GM10847 (cell line): ENCODE data around the gene CYP26C1.

ENCODE experiments used
- POLR2A ChIP-seq: IDR thresholded peaks from 2 replicates; pipeline ENCODE4 v1.6.1; 2011; ENCODE audit not compliant: insufficient read length; ENCODE audit errors: extremely low read depth

Gene CYP26C1

DNA sequence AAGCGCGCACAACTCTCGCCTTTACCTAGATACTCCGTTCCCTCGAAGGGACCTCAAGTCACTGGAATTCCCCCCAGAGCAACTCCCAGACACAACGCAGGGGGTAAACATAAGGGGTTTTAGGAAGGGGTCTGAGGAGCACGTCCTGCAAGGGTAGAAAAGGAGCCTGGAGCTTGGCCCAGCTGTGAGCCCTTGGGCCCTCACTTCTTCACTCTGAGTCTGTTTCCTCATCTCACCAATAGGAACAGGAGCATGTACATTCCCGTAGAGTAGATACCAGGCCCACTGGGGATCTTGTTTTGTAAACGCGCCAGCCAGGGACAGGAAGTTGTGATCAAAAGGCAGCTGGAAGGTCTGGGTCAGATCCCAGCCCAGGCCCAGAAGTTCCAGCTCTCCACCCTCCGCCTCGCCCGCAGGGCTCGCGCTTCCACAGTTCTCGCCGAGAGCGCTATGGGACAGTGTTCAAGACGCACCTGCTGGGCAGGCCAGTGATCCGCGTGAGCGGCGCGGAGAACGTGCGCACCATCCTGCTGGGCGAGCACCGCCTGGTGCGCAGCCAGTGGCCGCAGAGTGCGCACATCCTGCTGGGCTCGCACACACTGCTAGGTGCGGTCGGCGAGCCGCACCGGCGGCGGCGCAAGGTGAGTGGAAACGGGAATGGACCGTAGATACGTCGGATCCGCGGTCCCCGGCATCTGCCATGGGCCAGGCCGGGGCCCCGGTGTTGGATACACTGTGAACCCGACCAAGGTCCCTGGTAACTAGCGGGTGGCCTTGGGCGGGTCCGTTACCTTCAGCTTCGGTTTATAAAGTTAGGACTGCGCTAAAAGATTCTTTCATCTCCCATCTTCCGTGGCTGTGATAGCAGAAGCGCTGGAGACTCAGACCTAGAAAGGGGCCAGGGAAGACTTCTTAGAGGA, 1.3 kb downstream of the CYP26C1 start:
- no peak for TF ChIP-seq POLR2A

DNA sequence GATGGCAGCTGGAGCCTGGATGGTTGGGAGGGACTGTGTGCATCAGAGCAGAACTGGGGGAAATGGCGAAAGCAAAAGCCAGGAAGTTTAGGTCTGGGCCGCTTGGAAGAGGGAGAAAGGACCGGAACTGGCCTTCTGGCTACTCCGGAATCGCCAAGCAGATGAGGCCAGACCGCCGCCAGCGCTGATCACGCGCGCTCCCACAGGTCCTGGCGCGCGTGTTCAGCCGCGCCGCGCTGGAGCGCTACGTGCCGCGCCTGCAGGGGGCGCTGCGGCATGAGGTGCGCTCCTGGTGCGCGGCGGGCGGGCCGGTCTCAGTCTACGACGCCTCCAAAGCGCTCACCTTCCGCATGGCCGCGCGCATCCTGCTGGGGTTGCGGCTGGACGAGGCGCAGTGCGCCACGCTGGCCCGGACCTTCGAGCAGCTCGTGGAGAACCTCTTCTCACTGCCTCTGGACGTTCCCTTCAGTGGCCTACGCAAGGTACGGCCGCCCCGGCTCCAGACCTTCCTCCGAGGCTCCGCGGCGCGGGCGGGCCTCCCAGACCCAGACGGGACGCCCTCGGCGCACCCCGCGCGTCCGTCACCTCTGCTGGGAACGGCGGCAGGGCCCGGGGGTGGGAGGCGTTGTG, 2.0 kb downstream of the CYP26C1 start:
- TF ChIP-seq POLR2A, result no peak

DNA sequence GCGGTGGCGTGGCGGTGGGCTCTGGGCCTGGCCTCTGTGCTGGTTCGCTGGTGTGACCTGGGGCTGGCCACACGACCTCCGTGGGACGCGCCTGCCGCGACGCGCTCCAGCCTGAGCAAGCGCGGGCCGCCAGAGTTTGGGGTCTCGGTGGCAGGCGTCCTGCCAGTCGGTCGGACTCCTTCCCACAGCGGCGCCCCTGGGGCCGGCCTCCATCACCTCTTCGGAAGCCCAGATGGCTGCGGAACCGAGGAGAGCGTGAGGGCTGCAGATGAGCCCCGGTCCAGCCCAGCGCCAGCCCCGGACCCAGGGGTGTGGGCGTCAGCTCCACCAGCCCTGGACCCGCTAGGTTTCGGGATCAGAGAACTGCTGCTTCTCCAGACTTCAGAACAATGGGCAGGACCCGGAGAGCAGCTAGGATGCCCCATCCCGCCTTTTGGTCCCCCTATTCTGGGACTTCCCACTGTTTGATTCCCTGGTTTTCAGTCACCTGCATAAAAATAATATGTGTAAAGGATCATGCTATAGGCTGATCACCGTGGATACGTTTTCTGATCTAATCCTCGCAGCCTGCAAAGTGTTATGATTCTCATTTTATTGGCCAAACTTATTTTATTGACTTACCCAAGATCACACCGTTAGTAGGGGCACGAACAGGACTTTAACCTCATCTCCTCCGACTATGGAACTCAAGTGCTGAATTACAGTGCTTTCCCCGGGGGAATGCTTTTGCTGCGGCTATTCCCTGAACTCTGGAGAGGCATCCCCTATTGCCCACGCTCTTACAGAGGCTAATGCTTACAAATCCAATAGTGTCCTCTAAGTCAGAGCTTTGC, 2.8 kb downstream of the CYP26C1 start:
- TF ChIP-seq POLR2A, result no peak

DNA sequence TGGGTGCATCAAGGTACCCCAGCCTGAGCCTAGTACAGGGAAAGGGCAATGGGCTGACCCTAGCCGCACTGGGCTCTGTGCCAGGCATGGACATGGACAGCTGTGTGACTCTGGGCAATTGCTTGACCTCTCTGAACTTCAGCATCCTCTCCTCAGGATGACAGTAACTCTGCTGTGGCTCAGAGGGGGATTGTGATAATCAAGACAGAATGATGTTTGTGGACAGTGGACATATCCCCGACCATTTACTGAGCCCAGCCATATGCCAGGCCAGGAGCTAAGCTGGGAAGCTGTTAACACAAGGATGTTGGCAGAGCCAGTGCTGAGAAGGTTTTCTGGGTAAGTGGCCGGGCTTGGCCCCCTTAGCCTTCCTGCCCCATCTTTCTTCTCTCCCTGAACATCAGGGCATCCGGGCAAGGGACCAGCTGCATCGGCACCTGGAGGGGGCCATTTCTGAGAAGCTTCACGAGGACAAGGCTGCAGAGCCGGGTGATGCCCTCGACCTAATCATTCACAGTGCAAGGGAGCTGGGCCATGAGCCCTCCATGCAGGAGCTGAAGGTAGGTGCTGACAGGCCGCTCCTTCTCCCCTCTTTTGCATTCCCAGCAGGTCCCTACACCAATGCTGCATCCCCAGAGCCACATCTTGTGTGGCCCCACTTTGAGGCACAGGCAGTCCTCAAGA, 3.5 kb downstream of the CYP26C1 start:
- no peak for TF ChIP-seq POLR2A

DNA sequence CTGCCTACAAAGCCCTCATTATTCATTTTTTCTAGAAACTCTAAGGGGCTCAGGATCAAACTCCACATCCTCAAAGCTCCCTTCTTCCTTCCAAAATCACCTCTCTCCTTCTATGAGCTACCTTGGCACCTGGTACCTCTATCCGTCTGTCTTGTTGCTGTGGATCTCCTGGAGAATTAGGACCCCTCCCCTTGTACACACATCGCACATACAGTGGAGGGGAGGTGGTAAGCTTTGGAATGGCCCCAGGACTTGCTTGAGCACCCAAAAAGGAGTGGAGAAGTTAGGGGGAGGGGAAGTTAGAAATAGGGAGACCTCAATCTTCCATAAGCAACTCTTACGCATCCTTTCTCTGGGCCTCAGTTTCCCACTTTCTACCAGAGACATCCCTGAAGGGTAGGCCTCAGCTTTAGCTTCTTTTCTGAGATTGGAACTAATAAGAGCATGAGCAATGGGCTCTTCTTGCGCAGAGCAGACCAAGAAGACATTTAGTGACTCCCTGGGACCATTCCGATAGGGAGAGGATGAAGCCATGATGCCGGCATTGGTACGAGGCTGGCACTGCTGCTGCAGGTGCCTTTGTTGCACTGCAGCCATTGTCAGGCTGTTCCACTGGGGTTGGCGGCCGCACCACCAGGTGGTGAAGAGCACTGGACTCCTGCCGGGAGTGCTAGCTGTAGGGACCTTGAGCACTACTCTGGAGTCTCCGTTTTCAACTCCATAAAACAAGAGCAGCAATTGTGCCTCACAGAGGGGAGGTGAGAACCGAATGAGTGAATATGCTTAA, 4.5 kb downstream of the CYP26C1 start:
- no peak for TF ChIP-seq POLR2A

DNA sequence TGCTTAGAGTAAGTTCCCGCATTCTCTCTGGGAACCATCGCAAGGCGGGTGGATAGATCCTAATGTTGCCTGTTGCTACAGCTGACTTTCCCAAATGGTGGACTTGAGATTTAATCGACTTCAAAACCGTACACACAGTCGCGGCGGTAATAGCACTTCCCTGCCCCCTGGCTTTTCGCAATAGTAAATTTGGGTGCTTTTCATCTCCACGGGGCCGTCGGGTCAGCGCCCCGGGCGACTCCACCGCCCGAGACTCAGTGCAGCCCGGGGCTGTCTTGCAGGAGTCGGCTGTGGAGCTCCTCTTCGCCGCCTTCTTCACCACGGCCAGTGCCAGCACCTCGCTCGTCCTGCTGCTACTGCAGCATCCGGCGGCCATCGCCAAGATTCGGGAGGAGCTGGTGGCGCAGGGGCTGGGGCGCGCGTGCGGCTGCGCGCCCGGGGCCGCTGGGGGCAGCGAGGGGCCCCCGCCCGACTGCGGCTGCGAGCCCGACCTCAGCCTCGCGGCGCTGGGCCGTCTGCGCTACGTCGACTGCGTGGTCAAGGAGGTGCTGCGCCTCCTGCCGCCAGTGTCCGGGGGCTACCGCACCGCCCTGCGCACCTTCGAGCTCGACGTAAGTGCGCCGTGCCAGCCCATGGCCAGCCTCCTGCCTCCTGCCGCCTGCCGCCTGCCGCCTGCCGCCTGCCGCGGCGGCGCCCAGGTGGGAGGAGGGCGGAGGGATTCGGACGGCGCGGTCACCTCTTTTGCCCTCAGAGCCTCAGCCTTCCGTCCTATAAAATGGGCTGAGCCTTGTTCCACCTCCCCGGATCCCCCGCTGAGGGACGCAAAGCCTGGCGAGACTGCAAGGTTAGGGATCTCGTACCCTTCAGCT, 5.3 kb downstream of the CYP26C1 start:
- TF ChIP-seq POLR2A, result no peak

DNA sequence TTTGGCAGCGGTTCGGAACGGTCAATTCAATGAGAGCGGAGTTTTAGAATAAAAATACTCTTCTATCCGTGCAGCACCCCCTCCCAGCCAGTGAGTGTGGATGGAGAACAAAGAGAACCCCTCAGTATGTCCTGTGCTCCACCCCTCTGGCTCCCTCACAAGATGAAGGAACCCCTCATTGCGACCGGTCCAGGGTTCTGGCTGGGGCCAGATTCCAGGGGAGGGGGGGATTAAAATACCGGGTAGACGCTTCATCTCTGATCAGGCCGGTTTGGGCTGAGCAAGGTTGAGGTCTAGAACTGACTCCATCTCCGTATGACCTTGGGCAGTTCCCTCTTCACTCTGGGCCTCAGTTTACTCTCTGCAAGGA, 5.9 kb downstream of the CYP26C1 start:
- no peak for TF ChIP-seq POLR2A

DNA sequence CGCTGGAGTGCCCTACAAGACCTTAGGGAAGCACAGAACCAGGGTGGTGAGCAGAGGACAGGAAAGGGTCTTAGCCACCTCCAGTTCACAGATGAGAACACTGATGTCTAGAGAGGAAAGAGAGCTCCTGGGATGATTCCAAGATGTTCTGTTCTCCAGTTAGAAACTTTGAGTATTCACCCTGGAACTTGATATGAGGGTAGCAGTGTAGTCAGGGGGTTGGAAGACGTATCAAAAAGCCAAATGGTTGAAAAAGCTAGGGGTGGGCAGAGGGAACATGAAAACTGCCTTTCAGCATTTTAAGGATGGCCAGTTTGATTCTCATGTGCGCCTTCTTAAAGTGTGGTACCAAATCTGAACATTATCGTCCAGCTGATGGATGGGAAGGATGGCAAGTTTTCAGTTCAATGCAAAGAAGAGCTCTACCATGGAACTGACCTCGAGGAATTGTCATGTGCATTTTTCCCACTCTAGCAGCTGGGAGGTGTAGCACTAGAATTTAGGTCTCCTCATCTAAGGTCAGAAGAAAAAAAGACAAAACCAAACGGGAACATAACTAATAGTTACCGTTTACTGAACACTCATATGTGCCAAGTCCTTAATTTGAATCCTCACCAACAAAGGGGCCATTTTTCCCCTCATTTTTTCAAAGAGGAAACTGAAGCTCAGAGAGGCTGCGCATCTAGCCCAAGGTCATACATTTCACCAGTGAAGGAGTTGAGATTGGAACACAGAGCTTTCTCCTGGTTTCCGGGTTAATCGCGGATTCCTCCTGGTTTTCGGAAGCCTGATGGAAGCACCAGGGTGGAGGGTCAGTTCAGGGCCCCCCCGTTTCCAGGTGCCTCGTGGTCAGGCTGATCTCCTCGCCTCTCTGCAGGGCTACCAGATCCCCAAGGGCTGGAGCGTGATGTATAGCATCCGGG, 7.1 kb downstream of the CYP26C1 start:
- TF ChIP-seq POLR2A, result no peak

DNA sequence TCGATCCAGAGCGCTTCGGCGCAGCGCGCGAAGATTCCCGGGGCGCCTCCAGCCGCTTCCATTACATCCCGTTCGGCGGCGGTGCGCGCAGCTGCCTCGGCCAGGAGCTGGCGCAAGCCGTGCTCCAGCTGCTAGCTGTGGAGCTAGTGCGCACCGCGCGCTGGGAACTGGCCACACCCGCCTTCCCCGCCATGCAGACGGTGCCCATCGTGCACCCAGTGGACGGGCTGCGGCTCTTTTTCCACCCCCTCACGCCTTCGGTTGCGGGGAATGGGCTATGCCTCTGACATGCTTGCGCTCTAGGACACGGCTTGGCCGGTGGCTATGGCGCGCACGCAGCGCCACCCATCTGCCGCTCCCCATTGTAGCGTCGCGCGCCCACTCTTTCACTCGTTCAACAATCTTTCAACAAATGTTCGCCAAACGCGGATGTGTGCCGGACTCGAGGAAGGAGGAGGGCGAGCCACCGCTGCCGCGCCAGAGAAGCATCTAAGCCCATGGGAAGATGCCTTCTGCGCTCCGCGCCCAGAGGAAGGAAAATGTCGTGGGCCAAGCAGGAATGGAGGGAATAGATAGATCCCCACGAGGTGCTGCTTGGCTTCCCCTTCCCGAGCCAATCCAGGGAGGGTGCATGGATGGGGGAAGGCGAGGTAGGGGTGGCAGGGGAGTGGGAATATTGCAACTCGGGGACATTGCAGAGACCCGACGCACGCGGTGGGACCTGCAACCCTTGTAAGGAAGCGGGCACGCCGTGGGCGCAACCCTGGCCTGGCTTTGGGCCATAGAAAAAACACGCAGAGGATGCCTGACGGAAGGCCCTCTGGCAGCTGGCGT, 8.0 kb downstream of the CYP26C1 start:
- no peak for TF ChIP-seq POLR2A

DNA sequence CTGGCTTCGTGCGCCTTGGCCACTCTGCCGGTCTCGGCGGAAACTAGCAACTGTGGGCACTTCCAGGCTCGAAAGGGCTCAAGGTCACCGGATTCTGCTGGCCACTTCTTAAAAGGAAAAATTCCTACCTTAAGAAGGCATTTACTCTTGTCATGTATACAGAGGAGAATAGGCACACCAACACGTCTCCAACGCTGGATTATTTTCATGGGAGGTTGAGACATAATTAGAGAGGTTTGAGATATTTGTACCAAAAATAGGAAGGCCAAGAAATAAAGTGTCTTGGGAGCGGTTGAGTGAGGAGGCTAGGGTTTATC, 8.6 kb downstream of the CYP26C1 start:
- TF ChIP-seq POLR2A, result no peak

DNA sequence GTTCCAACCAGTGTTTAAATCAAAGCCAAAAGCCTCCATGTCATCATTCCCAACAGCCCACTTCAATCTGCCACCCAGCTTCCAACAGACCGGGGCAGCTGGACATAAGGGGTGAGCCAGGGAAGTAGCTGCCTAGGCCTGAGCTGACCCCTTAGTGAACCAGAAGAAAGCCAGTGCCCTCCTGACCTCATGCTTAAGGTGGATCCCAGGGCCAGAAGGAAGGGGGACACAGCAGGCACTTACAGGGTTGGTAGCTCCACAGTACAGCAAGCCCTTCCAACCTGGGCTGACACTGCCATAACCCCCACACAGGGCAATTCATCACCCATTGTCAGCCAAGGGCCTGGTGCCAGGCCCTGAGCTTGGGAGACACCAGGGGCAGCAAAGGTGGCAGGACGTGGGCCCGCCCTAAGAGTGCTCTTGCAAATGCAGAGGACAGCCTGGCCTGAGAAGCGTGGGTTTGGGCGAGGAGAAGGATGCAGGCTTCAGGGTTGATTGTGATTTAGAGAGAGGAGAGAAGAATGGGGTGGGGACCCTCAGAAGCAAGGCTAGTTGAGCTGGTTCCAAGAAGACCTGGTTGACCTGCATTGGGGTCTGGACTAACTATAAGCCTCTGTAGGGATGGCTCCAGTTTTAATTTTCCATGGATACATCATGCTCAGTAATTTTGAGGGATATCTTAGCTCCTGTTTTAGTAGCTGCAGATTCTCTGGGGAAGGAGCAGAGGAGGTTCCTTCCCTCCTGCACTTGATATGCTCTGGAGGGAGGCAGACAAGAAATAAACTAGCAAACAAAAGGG, 10.0 kb downstream of the CYP26C1 start:
- no peak for TF ChIP-seq POLR2A
